Hepatocyte (in vitro differentiated cells): ENCODE data around the gene UBE2S.

Experiments
- EZH2 ChIP-seq: fragments of 200-600 bp; sonication (generic); IDR thresholded peaks from 2 replicates; pipeline ENCODE4 v1.6.1; 2016; ENCODE audit warnings: antibody characterized with exemption, mild to moderate bottlenecking, borderline replicate concordance
- EZH2phosphoT487 ChIP-seq: fragments of 200-600 bp; sonication (generic); IDR thresholded peaks from one replicate; pipeline ENCODE4 v1.6.1; 2018; ENCODE audit warnings: antibody characterized with exemption, mild to moderate bottlenecking, low read depth, moderate library complexity; ENCODE audit not compliant: unreplicated experiment, severe bottlenecking
- TF ChIP-seq, protein P1 (sequence below): fragments of 200-600 bp; sonication (generic); IDR thresholded peaks from 2 replicates; pipeline ENCODE4 v1.5.1; 2016; ENCODE audit warnings: antibody characterized with exemption, mild to moderate bottlenecking; ENCODE audit not compliant: poor library complexity

DNA sequence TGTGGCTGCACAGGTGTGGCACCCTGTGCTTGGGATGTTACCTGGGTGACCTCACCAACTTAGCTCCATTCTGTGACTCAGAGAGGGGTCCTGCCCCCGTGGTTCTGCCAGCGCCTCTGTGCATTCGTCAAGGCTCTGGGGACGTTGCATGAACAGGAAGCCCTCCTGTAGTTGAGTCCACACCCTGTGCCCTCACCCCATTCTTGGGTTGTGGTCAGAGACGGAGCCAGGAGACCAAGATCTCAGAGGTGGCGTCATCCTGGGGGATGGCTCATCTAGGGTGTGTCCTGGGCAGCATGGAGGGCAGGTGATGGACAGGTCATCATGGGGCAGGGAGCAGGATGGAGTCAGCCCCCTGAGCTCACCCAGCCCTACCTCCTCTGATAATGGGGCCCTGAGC lies 55.5 kb downstream of the UBE2S start:
- TF ChIP-seq, protein P1, sequence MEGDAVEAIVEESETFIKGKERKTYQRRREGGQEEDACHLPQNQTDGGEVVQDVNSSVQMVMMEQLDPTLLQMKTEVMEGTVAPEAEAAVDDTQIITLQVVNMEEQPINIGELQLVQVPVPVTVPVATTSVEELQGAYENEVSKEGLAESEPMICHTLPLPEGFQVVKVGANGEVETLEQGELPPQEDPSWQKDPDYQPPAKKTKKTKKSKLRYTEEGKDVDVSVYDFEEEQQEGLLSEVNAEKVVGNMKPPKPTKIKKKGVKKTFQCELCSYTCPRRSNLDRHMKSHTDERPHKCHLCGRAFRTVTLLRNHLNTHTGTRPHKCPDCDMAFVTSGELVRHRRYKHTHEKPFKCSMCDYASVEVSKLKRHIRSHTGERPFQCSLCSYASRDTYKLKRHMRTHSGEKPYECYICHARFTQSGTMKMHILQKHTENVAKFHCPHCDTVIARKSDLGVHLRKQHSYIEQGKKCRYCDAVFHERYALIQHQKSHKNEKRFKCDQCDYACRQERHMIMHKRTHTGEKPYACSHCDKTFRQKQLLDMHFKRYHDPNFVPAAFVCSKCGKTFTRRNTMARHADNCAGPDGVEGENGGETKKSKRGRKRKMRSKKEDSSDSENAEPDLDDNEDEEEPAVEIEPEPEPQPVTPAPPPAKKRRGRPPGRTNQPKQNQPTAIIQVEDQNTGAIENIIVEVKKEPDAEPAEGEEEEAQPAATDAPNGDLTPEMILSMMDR: no peak
- TF ChIP-seq EZH2 (no peak), EZH2phosphoT487 (no peak)
